Natural killer cell (primary cell): ENCODE results near the gene RNF135. TPM values are rescaled to one million over a fixed set of nuclear protein-coding genes. Genes with fewer than 3 reads are reported as not detected.
"Not testable (repeated sequence)": the region's sequence is repeated elsewhere in the genome, so short reads cannot be mapped to it uniquely, and the experiment has no call there.

Experiments
- ATAC-seq, 3 donors: fragments of 150-1000 bp in 2 of 3; fragments of 200-7000 bp in 1 of 3; cut with Tn5 transposase; 1 replicate in 1 of 3; 2 replicates in 2 of 3; pipeline ENCODE4 v1.10.0; 2021; ENCODE audit warnings: mild to moderate bottlenecking in 2 of 3, moderate library complexity in 2 of 3
- DNase-seq, 2 donors: peaks; one replicate each; pipeline versions ENCODE4 v3.0.0 to v3.0.0-alpha.2; 2013 to 2021; ENCODE audit warnings: mixed read lengths in 1 of 2
- H3K27ac ChIP-seq: one replicate; pipeline ENCODE4 v1.5.1; 2013; ENCODE audit warnings: mild to moderate bottlenecking, low read length
- H3K27me3 ChIP-seq: one replicate; pipeline ENCODE4 v1.6.1; 2013; ENCODE audit warnings: low read length; ENCODE audit not compliant: control insufficient read depth, insufficient read depth
- H3K36me3 ChIP-seq: one replicate; pipeline ENCODE4 v1.6.1; 2013; ENCODE audit warnings: low read length; ENCODE audit not compliant: control insufficient read depth, insufficient read depth
- H3K4me1 ChIP-seq: one replicate; pipeline ENCODE4 v1.6.1; 2013; ENCODE audit warnings: low read length; ENCODE audit not compliant: control insufficient read depth, insufficient read depth
- H3K4me3 ChIP-seq: one replicate; pipeline ENCODE4 v1.5.1; 2013; ENCODE audit warnings: low read length
- H3K9me3 ChIP-seq: one replicate; pipeline ENCODE4 v1.6.1; 2013; ENCODE audit warnings: low read length; ENCODE audit not compliant: control insufficient read depth, insufficient read depth
- H3K27ac Mint-ChIP-seq, 2 donors: one replicate each; pipeline ENCODE4 v1.8.0; 2022; ENCODE audit warnings: mild to moderate bottlenecking in 2 of 2, mixed read lengths in 2 of 2, moderate library complexity in 1 of 2
- H3K27me3 Mint-ChIP-seq, 2 donors: one replicate each; pipeline ENCODE4 v1.8.0; 2022; ENCODE audit warnings: low read depth in 2 of 2, mixed read lengths in 2 of 2
- H3K36me3 Mint-ChIP-seq: one replicate; pipeline ENCODE4 v1.8.0; 2022; ENCODE audit warnings: mixed read lengths
- H3K4me1 Mint-ChIP-seq, 2 donors: one replicate each; pipeline ENCODE4 v1.8.0; 2022; ENCODE audit warnings: mixed read lengths in 2 of 2
- H3K4me3 Mint-ChIP-seq: one replicate; pipeline ENCODE4 v1.8.0; 2022; ENCODE audit warnings: mild to moderate bottlenecking, moderate library complexity, mixed read lengths
- H3K9me3 Mint-ChIP-seq, 2 donors: one replicate each; pipeline ENCODE4 v1.8.0; 2022; ENCODE audit warnings: mixed read lengths in 2 of 2
- WGBS: methylation state at CpG from one replicate; pipeline ENCODE4 v1.1.7; 2013; ENCODE audit warnings: missing lambda C conversion rate; ENCODE audit not compliant: insufficient coverage; 5-methylcytosine and 5-hydroxymethylcytosine counted together
- intact Hi-C: fragments of 100-400 bp; cut with micrococcal nuclease; formaldehyde crosslinking; loops from one replicate; pipeline ENCODE4 v1.14.2; 2022
- total RNA-seq, 4 donors: library from RNA; stranded (reverse); fragments of 120-200 nt in 1 of 4; gene quantifications; one replicate each; pipeline versions ENCODE4 v1.2.3 to v1.2.4, GENCODE V29; 2013 to 2022
- TF ChIP-seq, protein P1 (sequence below): fragments of 200-600 bp; IDR thresholded peaks from one replicate; pipeline ENCODE4 v1.8.0; 2022; ENCODE audit warnings: antibody characterized with exemption

Gene RNF135
- total RNA-seq, 3 donors from 2014 or later (not counting 1 experiment from before 2014, with no cell fraction given) = 8.8 to 13.5 (median 11.7) TPM

DNA sequence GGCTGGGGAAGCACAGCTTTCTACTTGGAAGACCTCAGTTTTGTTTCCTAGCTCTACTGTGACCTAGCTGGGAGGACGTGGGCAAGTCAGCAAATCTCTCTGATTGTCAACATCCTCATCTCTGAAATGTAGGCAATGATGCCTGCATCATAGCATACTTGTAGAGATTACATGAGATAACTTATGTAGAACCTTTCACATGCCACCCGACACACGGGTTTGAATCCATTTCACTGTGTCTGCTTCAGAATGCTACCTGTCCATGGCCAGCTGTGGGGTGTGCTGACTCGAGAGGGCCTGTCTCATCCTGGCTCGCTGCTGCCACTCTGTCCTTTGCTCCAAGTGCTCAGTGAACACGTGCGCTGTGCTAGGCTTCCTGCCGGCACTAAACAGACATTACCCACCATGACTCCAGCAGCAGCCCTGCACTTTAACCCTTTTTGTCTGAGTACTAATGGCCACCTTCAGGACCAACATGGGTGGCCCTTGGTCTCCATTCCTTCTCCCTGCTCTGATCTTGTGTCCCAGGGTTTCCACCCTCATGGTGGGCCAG lies 41.7 kb upstream of the RNF135 start:
- H3K4me3 Mint-ChIP-seq = no peak overlapping the region
- no peak for DNase-seq
- Histone ChIP-seq H3K4me3 (no peak overlapping the region), H3K27me3 (peaks cover 5% of the 10 kb centered on the region), H3K27ac (no peak overlapping the region), H3K4me1 (no peaks in the 10 kb centered on the region), H3K9me3 (no peaks in the 10 kb centered on the region), H3K36me3 (no peaks in the 10 kb centered on the region)
- no peak overlapping the region for H3K27ac Mint-ChIP-seq
- ATAC-seq = no peak
- H3K4me1 Mint-ChIP-seq = no peaks in the 10 kb centered on the region
- peaks cover 11 to 13% of the 10 kb centered on the region in 2 donors for H3K27me3 Mint-ChIP-seq
- TF ChIP-seq, protein P1, sequence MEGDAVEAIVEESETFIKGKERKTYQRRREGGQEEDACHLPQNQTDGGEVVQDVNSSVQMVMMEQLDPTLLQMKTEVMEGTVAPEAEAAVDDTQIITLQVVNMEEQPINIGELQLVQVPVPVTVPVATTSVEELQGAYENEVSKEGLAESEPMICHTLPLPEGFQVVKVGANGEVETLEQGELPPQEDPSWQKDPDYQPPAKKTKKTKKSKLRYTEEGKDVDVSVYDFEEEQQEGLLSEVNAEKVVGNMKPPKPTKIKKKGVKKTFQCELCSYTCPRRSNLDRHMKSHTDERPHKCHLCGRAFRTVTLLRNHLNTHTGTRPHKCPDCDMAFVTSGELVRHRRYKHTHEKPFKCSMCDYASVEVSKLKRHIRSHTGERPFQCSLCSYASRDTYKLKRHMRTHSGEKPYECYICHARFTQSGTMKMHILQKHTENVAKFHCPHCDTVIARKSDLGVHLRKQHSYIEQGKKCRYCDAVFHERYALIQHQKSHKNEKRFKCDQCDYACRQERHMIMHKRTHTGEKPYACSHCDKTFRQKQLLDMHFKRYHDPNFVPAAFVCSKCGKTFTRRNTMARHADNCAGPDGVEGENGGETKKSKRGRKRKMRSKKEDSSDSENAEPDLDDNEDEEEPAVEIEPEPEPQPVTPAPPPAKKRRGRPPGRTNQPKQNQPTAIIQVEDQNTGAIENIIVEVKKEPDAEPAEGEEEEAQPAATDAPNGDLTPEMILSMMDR = no peak
- no peaks in the 10 kb centered on the region for H3K36me3 Mint-ChIP-seq
- intact Hi-C loops = no loop called here
- H3K9me3 Mint-ChIP-seq = no peaks in the 10 kb centered on the region
- 83% methylated on average over 8 of the region's 8 CpGs for WGBS

DNA sequence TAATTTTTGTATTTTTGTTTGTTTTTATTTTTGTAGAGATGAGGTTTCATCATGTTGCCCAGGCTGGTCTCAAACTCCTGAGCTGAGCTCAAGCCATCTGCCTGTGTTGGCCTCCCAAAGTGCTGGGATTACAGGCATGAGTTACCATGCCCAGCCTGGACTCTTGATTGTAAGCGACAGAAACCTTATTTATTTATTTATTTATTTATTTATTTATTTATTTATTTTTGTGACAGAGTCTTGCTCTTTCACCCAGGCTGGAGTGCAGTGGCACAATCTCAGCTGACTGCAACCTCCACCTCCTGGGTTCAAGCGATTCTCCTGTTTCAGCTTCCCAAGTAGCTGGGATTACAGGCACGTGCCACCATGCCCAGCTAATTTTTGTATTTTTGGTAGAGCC lies 41.0 kb upstream of the RNF135 start:
- DNase-seq, H3K27ac ChIP-seq, H3K4me1 Mint-ChIP-seq, H3K4me3 Mint-ChIP-seq, H3K36me3 Mint-ChIP-seq, intact Hi-C loops, H3K9me3 Mint-ChIP-seq, H3K4me3 ChIP-seq, H3K36me3 ChIP-seq, H3K9me3 ChIP-seq, H3K4me1 ChIP-seq, H3K27me3 ChIP-seq, ATAC-seq, H3K27ac Mint-ChIP-seq: not testable (repeated sequence)
- H3K27me3 Mint-ChIP-seq = peaks cover 7 to 13% of the 10 kb centered on the region in 2 donors
- WGBS = 90% methylated on average over 2 of the region's 3 CpGs

DNA sequence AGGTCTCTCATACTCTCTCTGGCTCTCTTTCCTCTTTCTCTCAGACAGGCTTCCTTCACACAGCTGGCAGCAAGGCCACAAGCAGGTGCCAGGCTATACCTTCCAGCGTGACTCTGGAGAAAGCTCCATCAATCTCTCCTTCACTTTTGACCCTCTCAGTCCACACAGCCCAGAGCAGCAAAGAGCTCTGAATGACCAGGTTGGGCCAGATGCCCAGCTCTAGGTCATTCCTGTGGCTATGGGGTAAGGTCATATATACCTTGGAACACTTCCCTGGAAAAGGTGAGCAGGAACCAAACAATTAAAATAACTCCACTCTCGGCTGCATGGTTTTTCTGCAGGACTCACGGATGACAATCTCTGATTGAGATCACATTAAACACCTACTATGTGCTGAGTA lies 40.3 kb upstream of the RNF135 start:
- intact Hi-C loops = no loop called here
- Mint-ChIP-seq H3K4me3 (no peak overlapping the region), H3K9me3 (no peaks in the 10 kb centered on the region), H3K4me1 (no peaks in the 10 kb centered on the region), H3K36me3 (no peaks in the 10 kb centered on the region), H3K27ac (no peak overlapping the region), H3K27me3 (peaks cover 4 to 13% of the 10 kb centered on the region in 2 donors)
- no peaks in the 10 kb centered on the region for H3K36me3 ChIP-seq
- H3K27ac ChIP-seq = no peak overlapping the region
- 100% methylated on average over 3 of the region's 3 CpGs for WGBS
- no peaks in the 10 kb centered on the region for H3K27me3 ChIP-seq
- TF ChIP-seq, protein P1 = no peak
- no peaks in the 10 kb centered on the region for H3K9me3 ChIP-seq
- H3K4me3 ChIP-seq = no peak overlapping the region
- no peaks in the 10 kb centered on the region for H3K4me1 ChIP-seq
- DNase-seq = no peak
- ATAC-seq = no peak

DNA sequence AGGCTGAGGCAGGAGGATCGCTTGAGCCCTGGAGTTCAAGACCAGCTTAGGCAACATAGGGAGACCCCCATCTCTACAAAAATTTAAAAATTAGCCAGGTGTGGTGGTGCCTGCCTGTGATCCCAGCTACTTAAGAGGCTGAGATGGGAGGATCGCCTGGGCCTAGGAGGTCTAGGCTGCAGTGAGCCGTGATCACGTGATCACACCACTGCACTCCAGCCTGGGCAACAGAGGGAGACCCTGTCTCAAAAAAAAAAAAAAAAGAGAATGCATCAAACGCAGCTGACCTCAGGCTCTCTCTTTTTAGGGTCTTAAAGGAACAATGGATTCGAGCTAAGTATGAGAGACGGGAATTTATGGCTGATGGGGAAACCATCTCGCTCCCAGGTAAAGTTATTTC lies 39.3 kb upstream of the RNF135 start:
- H3K4me3 ChIP-seq, ATAC-seq, H3K4me1 Mint-ChIP-seq, H3K9me3 ChIP-seq, H3K36me3 Mint-ChIP-seq, H3K27ac ChIP-seq, H3K27me3 Mint-ChIP-seq, H3K27ac Mint-ChIP-seq, H3K4me1 ChIP-seq, H3K4me3 Mint-ChIP-seq, H3K36me3 ChIP-seq, H3K27me3 ChIP-seq, DNase-seq, H3K9me3 Mint-ChIP-seq, intact Hi-C loops: not testable (repeated sequence)
- 83% methylated on average over 6 of the region's 8 CpGs for WGBS
